AG20443 (cell line): ENCODE measurements around the gene PALM.
"Not testable (repeated sequence)": the region's sequence is repeated elsewhere in the genome, so short reads cannot be mapped to it uniquely, and the experiment has no call there.

Experiments used
- DNase-seq: peaks from one replicate; pipeline ENCODE4 v3.0.0; 2012; ENCODE audit warnings: low spot score, mixed read lengths

PALM gene

GRCh38 chr19:679418-680286 lies 29.1 kb upstream of the PALM start:
- peak; percentile 77 for DNase-seq

GRCh38 chr19:680287-681028 lies 28.3 kb upstream of the PALM start:
- peak; percentile 99 for DNase-seq

- DNase-seq: peak; percentile 93
Observed at GRCh38 chr19:681029-682019, 27.4 kb upstream of the PALM start.

GRCh38 chr19:682678-683320 lies 25.9 kb upstream of the PALM start:
- no peak for DNase-seq

- DNase-seq: no peak
Observed at GRCh38 chr19:685454-685931, 23.2 kb upstream of the PALM start.

- DNase-seq: no peak
Observed at GRCh38 chr19:686589-687297, 22.0 kb upstream of the PALM start.

- DNase-seq: no peak
Observed at GRCh38 chr19:687569-688166, 21.1 kb upstream of the PALM start.

- DNase-seq: no peak
Observed at GRCh38 chr19:688214-688613, 20.5 kb upstream of the PALM start.

- DNase-seq: no peak
Observed at GRCh38 chr19:688992-689391, 19.7 kb upstream of the PALM start.

- DNase-seq: no peak
Observed at GRCh38 chr19:690203-690602, 18.5 kb upstream of the PALM start.

GRCh38 chr19:694481-695351 lies 14.0 kb upstream of the PALM start:
- no peak for DNase-seq

GRCh38 chr19:695352-695949 lies 13.3 kb upstream of the PALM start, which contains the start of gene PRSS57:
Gene PRSS57 (minus strand): TSS chr19:695452. CDS start chr19:695430, 22 bp downstream.
- DNase-seq: no peak

- DNase-seq: not testable (repeated sequence)
Observed at GRCh38 chr19:698529-698928, 10.2 kb upstream of the PALM start.

- not testable (repeated sequence) for DNase-seq
Observed at GRCh38 chr19:699885-700284, 8.8 kb upstream of the PALM start.

- DNase-seq: not testable (repeated sequence)
Observed at GRCh38 chr19:702847-703246, 5.9 kb upstream of the PALM start.

GRCh38 chr19:703329-703650 lies 5.4 kb upstream of the PALM start:
- DNase-seq: no peak

GRCh38 chr19:703651-704446 lies 4.9 kb upstream of the PALM start:
- peak; percentile 70 for DNase-seq

GRCh38 chr19:704447-704741 lies 4.3 kb upstream of the PALM start:
- no peak for DNase-seq
